CD4-positive, alpha-beta T cell (primary cell): ENCODE measurements around the gene SORT1. TPM values are rescaled to one million over a fixed set of nuclear protein-coding genes. Genes with fewer than 3 reads are reported as not detected.

Source experiments
- ATAC-seq: fragments of 200-7000 bp; cut with Tn5 transposase; one replicate; pipeline ENCODE4 v1.10.0; 2022; ENCODE audit warnings: mild to moderate bottlenecking; ENCODE audit not compliant: poor library complexity
- CTCF ChIA-PET: fragments of 350-600 bp; sonication (Branson Sonifier 250); formaldehyde crosslinking; loops from one replicate; lab custom pipeline; 2021; ENCODE audit warnings: antibody characterized with exemption, inconsistent platforms; lab: Charles Lee
- POLR2A ChIA-PET: fragments of 350-600 bp; sonication (Branson Sonifier 250); formaldehyde crosslinking; loops from one replicate; lab custom pipeline; 2021; ENCODE audit warnings: antibody characterized with exemption, inconsistent platforms; lab: Charles Lee
- DNase-seq, 14 experiments: peaks; one replicate each; pipeline ENCODE4 v3.0.0-alpha.2; 2013 to 2020; ENCODE audit warnings: mixed read lengths in 2 of 14
- H3K27ac ChIP-seq, 2 donors: one replicate each; pipeline versions ENCODE4 v1.5.1 to v1.7.0; 2013; ENCODE audit warnings: low read length in 2 of 2, low read depth in 1 of 2, mild to moderate bottlenecking in 1 of 2
- H3K27me3 ChIP-seq, 2 experiments: 1 replicate in 1 of 2; 2 replicates in 1 of 2; pipeline versions ENCODE4 v1.6.1 to v1.7.0; 2013; ENCODE audit warnings: low read length in 2 of 2, control low read depth in 1 of 2, mild to moderate bottlenecking in 1 of 2, moderate library complexity in 1 of 2; ENCODE audit not compliant: insufficient read depth in 2 of 2, control insufficient read depth in 1 of 2
- H3K36me3 ChIP-seq: one replicate; pipeline ENCODE4 v1.6.1; 2013; ENCODE audit warnings: low read length, control low read depth; ENCODE audit not compliant: insufficient read depth
- H3K4me1 ChIP-seq: one replicate; pipeline ENCODE4 v1.6.1; 2013; ENCODE audit warnings: low read length, control low read depth; ENCODE audit not compliant: insufficient read depth
- H3K4me3 ChIP-seq: one replicate; pipeline ENCODE4 v1.5.1; 2013; ENCODE audit warnings: mild to moderate bottlenecking, low read length, moderate library complexity
- H3K9me3 ChIP-seq, 2 experiments: 1 replicate in 1 of 2; 2 replicates in 1 of 2; pipeline versions ENCODE4 v1.6.1 to v1.7.0; 2013; ENCODE audit warnings: low read length in 2 of 2, mild to moderate bottlenecking in 2 of 2, control low read depth in 1 of 2, moderate library complexity in 1 of 2; ENCODE audit not compliant: control insufficient read depth in 1 of 2, insufficient read depth in 1 of 2
- H3K27ac Mint-ChIP-seq: one replicate; pipeline ENCODE4 v1.8.0; 2020; ENCODE audit warnings: mixed read lengths
- H3K27me3 Mint-ChIP-seq: one replicate; pipeline ENCODE4 v1.8.0; 2021; ENCODE audit warnings: mixed read lengths
- H3K36me3 Mint-ChIP-seq: one replicate; pipeline ENCODE4 v1.8.0; 2021; ENCODE audit warnings: low read depth, mixed read lengths
- H3K4me1 Mint-ChIP-seq: one replicate; pipeline ENCODE4 v1.8.0; 2021; ENCODE audit warnings: low read depth, mixed read lengths
- H3K4me3 Mint-ChIP-seq: one replicate; pipeline ENCODE4 v1.8.0; 2020; ENCODE audit warnings: mild to moderate bottlenecking, mixed read lengths
- H3K9me3 Mint-ChIP-seq: one replicate; pipeline ENCODE4 v1.8.0; 2020; ENCODE audit warnings: mixed read lengths
- intact Hi-C, 2 experiments: fragments of 100-400 bp; cut with DNase I in 1 of 2; cut with micrococcal nuclease in 1 of 2; formaldehyde crosslinking; loops; one replicate each; pipeline versions ENCODE4 v1.15.1 to v1.9.0; 2023 to 2025; cut with DNase I, micrococcal nuclease
- total RNA-seq, 174 experiments: library from RNA in 2 of 174; stranded (reverse) in 2 of 174; gene quantifications; one replicate each; pipeline ENCODE4 v1.2.3 and lab custom pipeline; 2021 to 2026
- TF ChIP-seq, protein P1 (sequence below): fragments of 200-600 bp; IDR thresholded peaks from one replicate; pipeline ENCODE4 v1.8.0; 2022; ENCODE audit warnings: antibody characterized with exemption, mild to moderate bottlenecking

Gene SORT1
- total RNA-seq, 2 experiments from 2014 or later = 0.22 to 0.73 TPM

DNA sequence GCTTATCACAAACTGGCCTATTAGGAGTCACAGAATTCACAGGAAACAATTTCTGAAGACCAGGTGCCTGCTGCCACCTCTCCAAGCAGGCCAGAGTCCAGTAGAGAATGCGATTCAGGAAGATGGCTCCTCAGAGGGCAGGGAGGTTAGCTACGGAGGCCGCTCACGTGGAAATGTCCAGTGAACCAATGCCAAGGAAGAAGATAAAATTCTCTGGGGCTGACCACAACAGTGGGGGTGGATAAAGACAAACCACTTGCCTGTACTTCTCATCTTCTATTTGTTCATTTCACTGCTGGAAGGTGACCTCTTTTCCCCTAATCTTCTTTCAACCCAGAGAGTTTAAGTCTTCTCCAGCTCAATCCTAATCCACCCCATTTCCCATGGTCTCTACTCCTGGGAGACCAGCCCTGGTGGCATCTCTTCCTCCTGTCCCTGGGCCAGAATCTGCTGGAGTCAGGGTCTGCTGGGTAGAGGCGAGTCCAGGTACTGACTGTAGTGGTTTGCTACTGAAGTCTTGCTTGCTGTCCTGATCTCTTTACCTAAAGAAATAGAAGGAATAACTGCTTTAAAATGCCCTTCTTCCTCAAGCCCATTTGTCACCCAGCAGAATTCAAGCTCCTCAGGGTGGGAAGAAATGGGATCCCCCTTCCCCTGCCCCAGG lies 118.0 kb downstream of the SORT1 start:
- H3K27me3 ChIP-seq = no peaks in the 10 kb centered on the region
- POLR2A ChIA-PET = no interaction called here
- no peaks in the 10 kb centered on the region for H3K27me3 Mint-ChIP-seq
- CTCF ChIA-PET = interaction anchor here (1.3 to 3.5 kb wide), 2 partner anchors 253 kb away, joined by 4 to 26 read pairs; no protein-coding TSS in a partner anchor
- TF ChIP-seq, protein P1, sequence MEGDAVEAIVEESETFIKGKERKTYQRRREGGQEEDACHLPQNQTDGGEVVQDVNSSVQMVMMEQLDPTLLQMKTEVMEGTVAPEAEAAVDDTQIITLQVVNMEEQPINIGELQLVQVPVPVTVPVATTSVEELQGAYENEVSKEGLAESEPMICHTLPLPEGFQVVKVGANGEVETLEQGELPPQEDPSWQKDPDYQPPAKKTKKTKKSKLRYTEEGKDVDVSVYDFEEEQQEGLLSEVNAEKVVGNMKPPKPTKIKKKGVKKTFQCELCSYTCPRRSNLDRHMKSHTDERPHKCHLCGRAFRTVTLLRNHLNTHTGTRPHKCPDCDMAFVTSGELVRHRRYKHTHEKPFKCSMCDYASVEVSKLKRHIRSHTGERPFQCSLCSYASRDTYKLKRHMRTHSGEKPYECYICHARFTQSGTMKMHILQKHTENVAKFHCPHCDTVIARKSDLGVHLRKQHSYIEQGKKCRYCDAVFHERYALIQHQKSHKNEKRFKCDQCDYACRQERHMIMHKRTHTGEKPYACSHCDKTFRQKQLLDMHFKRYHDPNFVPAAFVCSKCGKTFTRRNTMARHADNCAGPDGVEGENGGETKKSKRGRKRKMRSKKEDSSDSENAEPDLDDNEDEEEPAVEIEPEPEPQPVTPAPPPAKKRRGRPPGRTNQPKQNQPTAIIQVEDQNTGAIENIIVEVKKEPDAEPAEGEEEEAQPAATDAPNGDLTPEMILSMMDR = no peak
- H3K9me3 ChIP-seq = no peaks in the 10 kb centered on the region
- H3K4me1 Mint-ChIP-seq = peaks cover 19% of the 10 kb centered on the region
- DNase-seq (no peak), ATAC-seq (no peak)
- no peak overlapping the region for H3K27ac Mint-ChIP-seq
- intact Hi-C loops = loop anchor here (2.0 to 10.0 kb wide), 5 partner anchors 67 to 705 kb away; partner anchors contain the start of genes AHCYL1 (in 1 of the 2), ATXN7L2 (in 1 of the 2) and SARS1 (in 1 of the 2)
- no peak overlapping the region for H3K27ac ChIP-seq
- no peak overlapping the region for H3K4me3 ChIP-seq
- H3K9me3 Mint-ChIP-seq = no peaks in the 10 kb centered on the region
- no peaks in the 10 kb centered on the region for H3K36me3 ChIP-seq
- H3K4me3 Mint-ChIP-seq = no peak overlapping the region
- peaks cover 8% of the 10 kb centered on the region for H3K36me3 Mint-ChIP-seq
- H3K4me1 ChIP-seq = peaks cover 34% of the 10 kb centered on the region

DNA sequence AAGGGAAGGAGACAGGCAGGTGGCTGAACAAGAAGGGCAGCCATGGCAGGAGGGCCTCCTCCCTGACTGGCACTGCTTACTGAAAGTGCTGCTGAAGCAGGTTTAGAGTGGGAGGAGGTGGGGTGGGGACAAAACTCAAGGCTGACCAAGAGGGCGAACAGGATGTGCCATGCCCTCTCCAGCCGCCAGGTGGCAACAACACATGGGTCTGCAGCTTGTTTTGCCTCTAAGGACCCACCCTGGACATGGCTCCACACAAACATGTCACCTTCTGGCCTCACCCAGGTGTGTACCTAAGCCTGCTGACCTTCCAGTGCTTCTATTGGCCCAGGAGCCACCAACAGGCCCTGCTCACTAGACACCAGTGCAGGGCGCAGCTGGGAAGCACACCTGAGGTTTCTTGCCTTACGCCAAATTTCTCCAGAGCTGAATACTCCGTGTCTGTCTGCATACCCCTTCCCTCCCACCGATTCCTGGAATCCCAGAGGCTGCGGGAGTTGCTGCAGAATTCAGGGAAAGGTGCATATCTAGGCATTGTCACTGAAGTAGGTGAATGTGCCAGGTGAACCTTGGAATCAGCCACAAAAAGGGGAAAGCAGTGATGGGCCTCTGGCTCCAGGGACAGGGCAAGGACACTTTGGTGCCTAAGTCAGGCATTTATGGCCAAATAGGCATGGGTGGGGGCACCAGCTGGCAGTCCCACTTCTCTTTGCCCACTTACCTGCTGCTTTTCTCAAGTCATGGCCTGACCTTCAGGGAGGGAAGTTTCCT lies 120.1 kb downstream of the SORT1 start:
- no peak overlapping the region for H3K27ac Mint-ChIP-seq
- H3K4me1 Mint-ChIP-seq = peaks cover 4% of the 10 kb centered on the region
- ChIA-PET POLR2A (no interaction called here), CTCF (interaction anchor here (0.5 to 3.5 kb wide), 9 partner anchors 8 to 255 kb away, joined by 3 to 26 read pairs (median 4); partner anchors contain the start of genes CYB561D1 and SORT1)
- no peaks in the 10 kb centered on the region for H3K27me3 Mint-ChIP-seq
- H3K4me3 ChIP-seq = no peak overlapping the region
- no peaks in the 10 kb centered on the region for H3K9me3 Mint-ChIP-seq
- TF ChIP-seq, protein P1 = peak; percentile 79
- ATAC-seq (peak; percentile 78), DNase-seq (peak; percentile 34 to 76 (median 48))
- no peaks in the 10 kb centered on the region for H3K27me3 ChIP-seq
- no peak overlapping the region for H3K27ac ChIP-seq
- no peaks in the 10 kb centered on the region for H3K36me3 ChIP-seq
- H3K4me1 ChIP-seq = peaks cover 19% of the 10 kb centered on the region
- H3K9me3 ChIP-seq = no peaks in the 10 kb centered on the region
- no peaks in the 10 kb centered on the region for H3K36me3 Mint-ChIP-seq
- intact Hi-C loops = loop anchor here (1.0 to 2.0 kb wide), 3 partner anchors 122 to 256 kb away; no protein-coding TSS in a partner anchor
- H3K4me3 Mint-ChIP-seq = no peak overlapping the region

DNA sequence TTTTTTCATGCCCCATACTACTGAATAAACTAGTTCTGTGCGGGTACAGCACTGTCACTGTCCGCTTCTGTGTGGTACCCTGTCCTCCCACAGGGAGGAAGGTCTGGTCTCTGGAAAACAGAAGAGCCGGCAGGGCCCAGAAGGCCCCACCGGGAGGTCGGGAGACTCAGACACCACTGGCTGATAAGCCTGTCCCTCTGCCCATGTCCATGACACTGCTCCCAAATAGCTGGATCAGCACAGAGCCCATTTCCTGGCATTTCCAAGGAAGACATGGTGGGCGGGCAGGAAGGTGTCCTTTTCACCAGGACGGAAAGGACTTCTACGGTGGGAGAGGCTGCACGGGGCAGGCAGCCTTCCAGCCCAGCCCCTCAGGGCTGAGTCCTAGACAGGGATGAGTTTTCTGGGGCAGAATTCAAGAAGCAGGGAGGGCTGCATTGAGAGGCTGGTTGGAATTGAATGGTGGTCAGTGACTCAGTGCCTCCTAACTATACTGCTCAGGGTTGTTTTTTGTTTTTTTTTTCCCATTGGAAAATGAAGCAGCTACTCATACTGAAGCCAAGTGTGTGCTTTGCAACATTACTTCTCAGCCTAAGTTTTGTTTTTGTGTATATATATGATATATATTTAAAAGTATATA lies 121.9 kb downstream of the SORT1 start:
- CTCF ChIA-PET = interaction anchor here (3.5 kb wide), 1 partner anchor 256 kb away, joined by 26 read pairs; no protein-coding TSS in a partner anchor
- intact Hi-C loops = loop anchor here in 1 of 2 experiments (2.0 kb wide), 1 partner anchor 257 kb away; no protein-coding TSS in a partner anchor
- H3K4me1 Mint-ChIP-seq = no peaks in the 10 kb centered on the region

More for the DNA sequence above, 121.9 kb downstream of the SORT1 start:
- Histone ChIP-seq H3K9me3 (no peaks in the 10 kb centered on the region), H3K36me3 (no peaks in the 10 kb centered on the region), H3K4me1 (peaks cover 6% of the 10 kb centered on the region), H3K27ac (no peak overlapping the region), H3K4me3 (no peak overlapping the region), H3K27me3 (no peaks in the 10 kb centered on the region)
- DNase-seq (no peak), ATAC-seq (no peak)
- H3K9me3 Mint-ChIP-seq = no peaks in the 10 kb centered on the region
- no peak overlapping the region for H3K4me3 Mint-ChIP-seq
- no peaks in the 10 kb centered on the region for H3K27me3 Mint-ChIP-seq
- H3K27ac Mint-ChIP-seq = no peak overlapping the region
- TF ChIP-seq, protein P1 = no peak
- no peaks in the 10 kb centered on the region for H3K36me3 Mint-ChIP-seq
- POLR2A ChIA-PET = no interaction called here
